Mesenchymal stem cell (in vitro differentiated cells and primary cell): ENCODE results near the gene CCDC97. TPM values are rescaled to one million over a fixed set of nuclear protein-coding genes. Genes with fewer than 3 reads are reported as not detected.

Experiments used
- DNase-seq: peaks from one replicate; pipeline ENCODE4 v3.0.0-alpha.2; 2013
- H2AFZ ChIP-seq: one replicate; pipeline ENCODE4 v1.6.1; 2013; ENCODE audit warnings: low read depth, mild to moderate bottlenecking, control low read depth, inconsistent platforms, low read length, moderate library complexity
- H2AK5ac ChIP-seq: 2 replicates; pipeline ENCODE4 v1.6.1; 2013; ENCODE audit warnings: low read length, moderate library complexity, mild to moderate bottlenecking, inconsistent platforms; ENCODE audit not compliant: severe bottlenecking
- H2BK120ac ChIP-seq: one replicate; pipeline ENCODE4 v1.6.1; 2013; ENCODE audit warnings: low read depth, mild to moderate bottlenecking, inconsistent platforms, low read length, moderate library complexity
- H2BK12ac ChIP-seq, 2 experiments: one replicate each; pipeline ENCODE4 v1.6.1; 2013; ENCODE audit warnings: inconsistent platforms in 2 of 2, low read length in 2 of 2, mild to moderate bottlenecking in 2 of 2, moderate library complexity in 2 of 2, control low read depth in 1 of 2
- H2BK15ac ChIP-seq: one replicate; pipeline ENCODE4 v1.6.1; 2013; ENCODE audit warnings: mild to moderate bottlenecking, low read depth, inconsistent platforms; ENCODE audit not compliant: poor library complexity, severe bottlenecking
- H2BK5ac ChIP-seq: 2 replicates; pipeline ENCODE4 v1.6.1; 2013; ENCODE audit warnings: low read depth, mild to moderate bottlenecking, low read length, control low read depth, inconsistent platforms; ENCODE audit not compliant: poor library complexity, severe bottlenecking
- H3K14ac ChIP-seq, 2 experiments: one replicate each; pipeline ENCODE4 v1.6.1; 2013; ENCODE audit warnings: inconsistent platforms in 2 of 2, low read length in 2 of 2, control low read depth in 1 of 2, mild to moderate bottlenecking in 1 of 2, moderate library complexity in 1 of 2
- H3K18ac ChIP-seq, 2 experiments: one replicate each; pipeline ENCODE4 v1.6.1; 2013; ENCODE audit warnings: inconsistent platforms in 2 of 2, low read length in 2 of 2, control low read depth in 1 of 2, low read depth in 1 of 2, mild to moderate bottlenecking in 1 of 2
- H3K23ac ChIP-seq, 2 experiments: one replicate each; pipeline ENCODE4 v1.6.1; 2013; ENCODE audit warnings: inconsistent platforms in 2 of 2, low read length in 2 of 2, mild to moderate bottlenecking in 2 of 2, moderate library complexity in 2 of 2, control low read depth in 1 of 2
- H3K27ac ChIP-seq: 2 replicates; pipeline ENCODE4 v1.5.1; 2013; ENCODE audit warnings: mild to moderate bottlenecking, moderate library complexity, low read length, control low read depth, inconsistent platforms; ENCODE audit not compliant: poor library complexity, severe bottlenecking
- H3K27me3 ChIP-seq, 2 experiments: 2 replicates each; pipeline versions ENCODE4 v1.6.1 to v1.7.0; 2013; ENCODE audit warnings: low read length in 2 of 2, mild to moderate bottlenecking in 2 of 2, moderate library complexity in 2 of 2, control low read depth in 1 of 2, inconsistent platforms in 1 of 2; ENCODE audit not compliant: control insufficient read depth in 1 of 2, insufficient read depth in 1 of 2
- H3K36me3 ChIP-seq, 2 experiments: 2 replicates each; pipeline versions ENCODE4 v1.6.1 to v1.7.0; 2013; ENCODE audit warnings: low read length in 2 of 2, control low read depth in 1 of 2, inconsistent platforms in 1 of 2, low read depth in 1 of 2, mild to moderate bottlenecking in 1 of 2; ENCODE audit not compliant: insufficient read depth in 2 of 2, control insufficient read depth in 1 of 2
- H3K4ac ChIP-seq, 2 experiments: one replicate each; pipeline ENCODE4 v1.6.1; 2013; ENCODE audit warnings: inconsistent platforms in 2 of 2, low read length in 2 of 2, mild to moderate bottlenecking in 2 of 2, moderate library complexity in 2 of 2, control low read depth in 1 of 2, low read depth in 1 of 2
- H3K4me1 ChIP-seq: 2 replicates; pipeline ENCODE4 v1.6.1; 2013; ENCODE audit warnings: low read depth, low read length, control low read depth; ENCODE audit not compliant: control insufficient read depth, insufficient read depth
- H3K4me2 ChIP-seq: 2 replicates; pipeline ENCODE4 v1.6.1; 2013; ENCODE audit warnings: low read length, mild to moderate bottlenecking, inconsistent platforms; ENCODE audit not compliant: poor library complexity, severe bottlenecking
- H3K4me3 ChIP-seq, 2 experiments: 2 replicates each; pipeline versions ENCODE4 v1.5.1 to v1.7.0; 2013; ENCODE audit warnings: low read length in 2 of 2, mild to moderate bottlenecking in 2 of 2, control low read depth in 1 of 2, low read depth in 1 of 2; ENCODE audit not compliant: insufficient read depth in 1 of 2
- H3K79me1 ChIP-seq: replicated peaks from 2 replicates; pipeline ENCODE4 v1.6.1; 2013; ENCODE audit warnings: mild to moderate bottlenecking, control low read depth, low read length, inconsistent platforms; ENCODE audit not compliant: poor library complexity, severe bottlenecking
- H3K9ac ChIP-seq: 2 replicates; pipeline ENCODE4 v1.7.0; 2013; ENCODE audit warnings: mild to moderate bottlenecking, low read length, moderate library complexity
- H3K9me3 ChIP-seq: 2 replicates; pipeline ENCODE4 v1.7.0; 2013; ENCODE audit warnings: mild to moderate bottlenecking, low read length; ENCODE audit not compliant: control insufficient read depth
- H4K8ac ChIP-seq: one replicate; pipeline ENCODE4 v1.6.1; 2013; ENCODE audit warnings: inconsistent platforms, mild to moderate bottlenecking, low read length, moderate library complexity
- H4K91ac ChIP-seq: one replicate; pipeline ENCODE4 v1.6.1; 2013; ENCODE audit warnings: mild to moderate bottlenecking, low read length, inconsistent platforms
- WGBS: methylation state at CpG from one replicate; pipeline ENCODE4 v1.1.7; 2013; ENCODE audit warnings: mixed read lengths; 5-methylcytosine and 5-hydroxymethylcytosine counted together
- polyA plus RNA-seq, 2 experiments: library from polyadenylated mRNA; stranded (reverse); fragments of 200-250 nt; gene quantifications; one replicate each; pipeline ENCODE4 v1.2.3, GENCODE V29; 2013

The CCDC97 gene
- 15.9 TPM for polyA plus RNA-seq (2013, experiment 1 of 2)
- polyA plus RNA-seq (2013, experiment 2 of 2): 16.0 TPM

- peak within 1 kb of the TSS; percentile 87 for H3K4me2 ChIP-seq
- no peaks in the 10 kb centered on the region for H3K9me3 ChIP-seq
- peak within 1 kb of the TSS; percentile 97 for H4K8ac ChIP-seq
- peaks cover 18% of the 10 kb centered on the region for H3K4me1 ChIP-seq
- H2AFZ ChIP-seq: no peak within 1 kb of the TSS
- H3K23ac ChIP-seq: peak within 1 kb of the TSS; percentile 36 to 91
- H3K27ac ChIP-seq: peak within 1 kb of the TSS; percentile 99
- H3K36me3 ChIP-seq: peaks cover 47 to 52% of the 10 kb centered on the region in 2 experiments
- peak within 1 kb of the TSS in 1 of 2 experiments; percentile 96 for H3K14ac ChIP-seq
- WGBS: under 1% methylated on average over 44 of the region's 47 CpGs
- peak within 1 kb of the TSS; percentile 99 for H3K9ac ChIP-seq
- peak within 1 kb of the TSS; percentile 50 to 90 for H3K4ac ChIP-seq
- peak within 1 kb of the TSS; percentile 98 for H2BK5ac ChIP-seq
- H2BK12ac ChIP-seq: peak within 1 kb of the TSS; percentile 40 to 76
- H3K4me3 ChIP-seq: peak within 1 kb of the TSS; percentile 77 to 85
- peaks cover 28% of the 10 kb centered on the region for H3K79me1 ChIP-seq
- no peaks in the 10 kb centered on the region for H3K27me3 ChIP-seq
- peak within 1 kb of the TSS; percentile 97 for H2BK120ac ChIP-seq
- peak; percentile 91 for DNase-seq
- peak within 1 kb of the TSS; percentile 92 to 97 for H3K18ac ChIP-seq
- peak within 1 kb of the TSS; percentile 98 for H4K91ac ChIP-seq
- H2AK5ac ChIP-seq: peak within 1 kb of the TSS; percentile 65
- peak within 1 kb of the TSS; percentile 91 for H2BK15ac ChIP-seq
Observed at GRCh38 chr19:41310033-41310831, at the start of gene CCDC97. TSS of gene CCDC97 (plus strand) at chr19:41310172. CDS start at chr19:41310311, 139 bp downstream.

GRCh38 chr19:41261474-41262190 is 48.3 kb upstream of the CCDC97 start:
- Histone ChIP-seq H4K8ac (peak overlapping the region; percentile 19), H3K23ac (no peak overlapping the region), H3K27me3 (no peaks in the 10 kb centered on the region), H3K4me2 (peak overlapping the region; percentile 55), H3K27ac (peak overlapping the region; percentile 79), H2BK5ac (no peak overlapping the region), H2BK12ac (peak overlapping the region in 1 of 2 experiments; percentile 29), H4K91ac (peak overlapping the region; percentile 43), H3K9ac (peak overlapping the region; percentile 99), H3K14ac (peak overlapping the region in 1 of 2 experiments; percentile 68), H3K18ac (peak overlapping the region; percentile 55 to 83), H3K4me1 (peaks cover 7% of the 10 kb centered on the region), H3K4me3 (peak overlapping the region in 1 of 2 experiments; percentile 92), H3K4ac (peak overlapping the region in 1 of 2 experiments; percentile 77), H2AFZ (no peak overlapping the region), H3K79me1 (peaks cover 9% of the 10 kb centered on the region), H3K9me3 (no peaks in the 10 kb centered on the region), H2BK120ac (peak overlapping the region; percentile 21), H2BK15ac (no peak overlapping the region), H3K36me3 (peaks cover 37 to 50% of the 10 kb centered on the region in 2 experiments), H2AK5ac (peak overlapping the region; percentile 42)
- no peak for DNase-seq
- 71% methylated on average over 9 of the region's 10 CpGs for WGBS

GRCh38 chr19:41263042-41263849 is 46.7 kb upstream of the CCDC97 start:
- H2AFZ ChIP-seq: no peak overlapping the region
- H2BK120ac ChIP-seq: peak overlapping the region; percentile 51
- WGBS: under 1% methylated on average over 46 of the region's 46 CpGs
- H3K4me2 ChIP-seq: peak overlapping the region; percentile 92
- peak overlapping the region; percentile 83 to 93 for H3K18ac ChIP-seq
- peak overlapping the region; percentile 62 to 64 for H3K4ac ChIP-seq
- H3K27ac ChIP-seq: peak overlapping the region; percentile 82
- peak overlapping the region; percentile 59 to 92 for H3K4me3 ChIP-seq
- peak overlapping the region; percentile 3 for H2BK5ac ChIP-seq
- peak; percentile 98 for DNase-seq
- peak overlapping the region; percentile 99 for H3K9ac ChIP-seq
- H4K91ac ChIP-seq: peak overlapping the region; percentile 64
- no peak overlapping the region for H2BK12ac ChIP-seq
- peaks cover 11% of the 10 kb centered on the region for H3K4me1 ChIP-seq
- H3K14ac ChIP-seq: peak overlapping the region in 1 of 2 experiments; percentile 12
- H3K36me3 ChIP-seq: peaks cover 26 to 40% of the 10 kb centered on the region in 2 experiments
- no peak overlapping the region for H2BK15ac ChIP-seq
- H3K27me3 ChIP-seq: no peaks in the 10 kb centered on the region
- H2AK5ac ChIP-seq: peak overlapping the region; percentile 5
- no peak overlapping the region for H3K23ac ChIP-seq
- peaks cover 4% of the 10 kb centered on the region for H3K79me1 ChIP-seq
- H3K9me3 ChIP-seq: no peaks in the 10 kb centered on the region
- peak overlapping the region; percentile 88 for H4K8ac ChIP-seq
